K562 (cell line): ENCODE measurements around the gene KHDC1. TPM values are rescaled to one million over a fixed set of nuclear protein-coding genes. Genes with fewer than 3 reads are reported as not detected.

Experiments used
- ATAC-seq: fragments of 200-7000 bp; cut with Tn5 transposase; 3 replicates; pipeline ENCODE4 v1.9.1; 2020; ENCODE audit warnings: moderate library complexity
- BruUV-seq: library from RNA; stranded (reverse); fragments of 400-500 nt; replicated peaks from 2 replicates; lab custom pipeline; 2021; lab: Mats Ljungman, UMichigan
- CTCF ChIA-PET: fragments of 300-600 bp; formaldehyde crosslinking; extraction: SDS; loops from one replicate; lab custom pipeline; 2021; ENCODE audit warnings: low intra/inter-chr PET ratio; lab: Yijun Ruan, JAX
- POLR2A ChIA-PET: fragments of 300-600, 350-650 bp; sonication (Branson Sonifier 250); formaldehyde crosslinking; extraction: SDS; loops from one replicate; lab custom pipeline; 2021; ENCODE audit warnings: antibody characterized with exemption, inconsistent platforms; lab: Yijun Ruan, JAX
- DNase-seq, 4 experiments: peaks; one replicate each; pipeline versions ENCODE4 v3.0.0 to v3.0.0-alpha.2; 2011 to 2018; ENCODE audit warnings: low spot score in 3 of 4, mixed read lengths in 3 of 4; ENCODE audit errors: extremely low read depth in 1 of 4
- FAIRE-seq: peaks from 2 replicates; lab custom pipeline; 2011; peaks lifted over from hg19 to GRCh38; lab: Jason Lieb, UNC
- H2AFZ ChIP-seq: 2 replicates; pipeline ENCODE4 v1.6.0; 2011; ENCODE audit warnings: low read depth, low read length, control low read depth, inconsistent platforms
- H3K27ac ChIP-seq: fragments of 200-600 bp; 3 replicates; pipeline ENCODE4 v1.8.0; 2011; ENCODE audit warnings: low read depth, mild to moderate bottlenecking, control low read depth, inconsistent platforms, low read length, moderate library complexity, mixed read lengths; ENCODE audit errors: extremely low read depth
- H3K27me3 ChIP-seq, 2 experiments: fragments of 300-600 bp in 1 of 2; 2 replicates in 1 of 2; 3 replicates in 1 of 2; pipeline versions ENCODE4 v1.6.0 to v1.8.0; 2011; ENCODE audit warnings: inconsistent platforms in 2 of 2, low read length in 2 of 2, mild to moderate bottlenecking in 1 of 2, mixed read lengths in 1 of 2, moderate library complexity in 1 of 2; ENCODE audit not compliant: control insufficient read depth in 2 of 2, insufficient read depth in 2 of 2
- H3K36me3 ChIP-seq: fragments of 300-600 bp; 3 replicates; pipeline ENCODE4 v1.8.0; 2011; ENCODE audit warnings: mild to moderate bottlenecking, low read length, inconsistent platforms; ENCODE audit not compliant: control insufficient read depth, insufficient read depth
- H3K4me1 ChIP-seq, 2 experiments: fragments of 200-600 bp in 1 of 2; replicated peaks in 1 of 2; 2 replicates in 1 of 2; 3 replicates in 1 of 2; pipeline versions ENCODE4 v1.5.1 to v1.8.0; 2011; ENCODE audit warnings: inconsistent platforms in 2 of 2, low read length in 2 of 2, mild to moderate bottlenecking in 1 of 2, mixed read lengths in 1 of 2, moderate library complexity in 1 of 2; ENCODE audit not compliant: control insufficient read depth in 2 of 2, insufficient read depth in 2 of 2
- H3K4me2 ChIP-seq: 2 replicates; pipeline ENCODE4 v1.6.1; 2011; ENCODE audit warnings: low read length, control low read depth, inconsistent platforms, mixed read lengths; ENCODE audit not compliant: insufficient read depth
- H3K4me3 ChIP-seq: fragments of 200-600 bp; sonication (generic), shearing (Covaris generic); 2 replicates; pipeline ENCODE4 v1.5.1; 2016; ENCODE audit warnings: control low read depth, inconsistent platforms
- H3K79me2 ChIP-seq: fragments of 200-600 bp; 3 replicates; pipeline ENCODE4 v1.8.0; 2011; ENCODE audit warnings: low read length, inconsistent platforms; ENCODE audit not compliant: control insufficient read depth, insufficient read depth
- H3K9ac ChIP-seq, 2 experiments: 2 replicates each; pipeline versions ENCODE4 v1.6.0 to v1.6.1; 2011; ENCODE audit warnings: low read depth in 2 of 2, low read length in 2 of 2, control low read depth in 1 of 2, inconsistent platforms in 1 of 2, mild to moderate bottlenecking in 1 of 2, mixed read lengths in 1 of 2; ENCODE audit not compliant: insufficient read depth in 1 of 2
- H3K9me1 ChIP-seq: one replicate; pipeline ENCODE4 v1.6.0; 2011; ENCODE audit warnings: inconsistent platforms, mild to moderate bottlenecking, low read length, moderate library complexity; ENCODE audit not compliant: control insufficient read depth, insufficient read depth
- H3K9me3 ChIP-seq: replicated peaks from 2 replicates; pipeline ENCODE4 v1.5.1; 2011; ENCODE audit warnings: low read depth, low read length, inconsistent platforms; ENCODE audit not compliant: control insufficient read depth, insufficient read depth
- H4K20me1 ChIP-seq: replicated peaks from 2 replicates; pipeline ENCODE4 v1.6.1; 2011; ENCODE audit warnings: low read length, inconsistent platforms, mixed read lengths; ENCODE audit not compliant: control insufficient read depth, insufficient read depth
- CHD1 ChIP-seq: fragments of 200-600 bp; sonication (generic); IDR thresholded peaks from one replicate; pipeline ENCODE4 v1.6.1; 2012; ENCODE audit warnings: mild to moderate bottlenecking, moderate library complexity, low read length, inconsistent platforms
- HMGXB4 ChIP-seq: sonication (generic); formaldehyde crosslinking; IDR thresholded peaks from 2 replicates; pipeline ENCODE4 v1.8.1; 2023; ENCODE audit warnings: mild to moderate bottlenecking, missing genetic modification reagents
- NR2C2 ChIP-seq, 2 experiments: fragments of 200-800 bp in 1 of 2; sonication (Bioruptor generic) in 1 of 2; sonication (generic) in 1 of 2; formaldehyde crosslinking in 1 of 2; IDR thresholded peaks; 2 replicates each; pipeline versions ENCODE4 v1.6.1 to v1.8.0; 2016 to 2022; ENCODE audit warnings: mild to moderate bottlenecking in 1 of 2, missing compliant biosample characterization in 1 of 2, missing genetic modification characterization in 1 of 2, missing genetic modification reagents in 1 of 2
- PCBP1 ChIP-seq: fragments of 200-400 bp; formaldehyde crosslinking; IDR thresholded peaks from 2 replicates; pipeline ENCODE4 v1.6.1; 2018; ENCODE audit warnings: mild to moderate bottlenecking, low read depth, low read length; ENCODE audit not compliant: poor library complexity, severe bottlenecking
- RNF2 ChIP-seq: sonication (generic); IDR thresholded peaks from 2 replicates; pipeline ENCODE4 v1.6.1; 2016
- SREBF2 ChIP-seq: sonication (generic); formaldehyde crosslinking; IDR thresholded peaks from 2 replicates; pipeline ENCODE4 v1.4.0; 2020; ENCODE audit warnings: mild to moderate bottlenecking, missing genetic modification reagents
- STAT5A ChIP-seq: IDR thresholded peaks from 2 replicates; pipeline ENCODE4 v1.6.1; 2012; ENCODE audit warnings: low read length, inconsistent platforms, borderline replicate concordance
- XRCC4 ChIP-seq: IDR thresholded peaks from one replicate; pipeline ENCODE4 v1.6.1; 2011; ENCODE audit not compliant: insufficient read depth, insufficient read length; ENCODE audit errors: extremely low read depth
- ZBTB33 ChIP-seq: sonication (generic); formaldehyde crosslinking; IDR thresholded peaks from 2 replicates; pipeline ENCODE4 v1.8.1; 2023; ENCODE audit warnings: mild to moderate bottlenecking, missing genetic modification reagents
- WGBS: fragments of 100-300 bp; shearing (Covaris generic); methylation state at CpG from one replicate; pipeline ENCODE4 v1.1.6; 2016; ENCODE audit warnings: low coverage, mixed read lengths; ENCODE audit not compliant: insufficient coverage; ENCODE audit errors: missing lambda C conversion rate; 5-methylcytosine and 5-hydroxymethylcytosine counted together
- in situ Hi-C: fragments of 300-500 bp; cut with MboI; formaldehyde crosslinking; loops from 4 replicates; pipeline ENCODE4 v1.15.0; 2018; ENCODE audit warnings: inconsistent platforms, mixed read lengths
- intact Hi-C: fragments of 100-400 bp; cut with micrococcal nuclease; formaldehyde crosslinking; loops from 2 replicates; pipeline ENCODE4 v1.14.2; 2022
- polyA plus RNA-seq, 8 experiments: library from polyadenylated mRNA; depleted of rRNA in 4 of 8; stranded (reverse) in 5 of 8; unstranded in 3 of 8; fragments of >200 nt; fragmentation: Nextera tagmentation in 2 of 8; fragmentation: Illumina TruSeq in 1 of 8; extraction: Ambion mirVana in 2 of 8; extraction: Trizol in 1 of 8; gene quantifications; 2 replicates each; pipeline versions ENCODE4 v1.2.1 to v1.2.3, GENCODE V29; 2011 to 2014; ENCODE audit warnings: inconsistent platforms in 1 of 8, missing spikeins in 1 of 8
- total RNA-seq, 7 experiments: library from RNA; depleted of rRNA in 6 of 7; stranded (reverse); fragments of >200 nt in 6 of 7; fragmentation: Illumina TruSeq in 2 of 7; extraction: Trizol in 2 of 7; gene quantifications; 2 replicates each; pipeline versions ENCODE4 v1.2.1 to v1.2.3, GENCODE V29; 2011 to 2021; ENCODE audit warnings: low replicate concordance in 1 of 7
- TF ChIP-seq, protein P1 (sequence below), 2 experiments: fragments of 450-650 bp in 1 of 2; sonication (generic) in 1 of 2; formaldehyde crosslinking in 1 of 2; IDR thresholded peaks in 1 of 2; conservative IDR thresholded peaks in 1 of 2; 2 replicates each; pipeline versions ENCODE4 v1.6.1 to v1.8.1; 2016 to 2023; ENCODE audit warnings: mild to moderate bottlenecking in 2 of 2, moderate library complexity in 2 of 2, inconsistent platforms in 1 of 2, missing genetic modification reagents in 1 of 2
- TF ChIP-seq, protein P2 (sequence below): fragments of 450-650 bp; IDR thresholded peaks from 2 replicates; pipeline ENCODE4 v1.6.1; 2016; ENCODE audit warnings: missing biosample characterization, missing genetic modification characterization

KHDC1 gene
- total and polyA plus RNA-seq, 9 of the 15 experiments (the other 6 are each of a cell fraction or from before 2014, with no cell fraction given) = 2.5 to 19.5 (median 8.0) TPM

GRCh38 chr6:73302339-73302738 lies 39.3 kb upstream of the KHDC1 start:
- Histone ChIP-seq H3K9me1 (no peaks in the 10 kb centered on the region), H3K9me3 (no peaks in the 10 kb centered on the region), H3K4me2 (no peak overlapping the region), H4K20me1 (no peaks in the 10 kb centered on the region), H3K36me3 (peaks cover 34% of the 10 kb centered on the region; the same call in 2 of the 3 replicates), H3K9ac (no peak overlapping the region), H3K27ac (no peak overlapping the region), H2AFZ (no peak overlapping the region), H3K4me3 (no peak overlapping the region), H3K79me2 (peaks cover 16% of the 10 kb centered on the region; the same call in 2 of the 3 replicates), H3K27me3 (no peaks in the 10 kb centered on the region), H3K4me1 (peaks cover 0 to 4% of the 10 kb centered on the region in 2 experiments; a peak in 2 of 5 replicates)
- no peak for TF ChIP-seq STAT5A
- TF ChIP-seq, protein P1, sequence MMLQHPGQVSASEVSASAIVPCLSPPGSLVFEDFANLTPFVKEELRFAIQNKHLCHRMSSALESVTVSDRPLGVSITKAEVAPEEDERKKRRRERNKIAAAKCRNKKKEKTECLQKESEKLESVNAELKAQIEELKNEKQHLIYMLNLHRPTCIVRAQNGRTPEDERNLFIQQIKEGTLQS (IDR thresholded peaks at IDR 0.05) = no peak
- TF ChIP-seq, protein P1 (CRISPR knock-in tag; conservative IDR thresholded peaks at IDR 0.05) = no peak
- no peak for TF ChIP-seq ZBTB33 (CRISPR knock-in tag)
- TF ChIP-seq CHD1 = no peak
- TF ChIP-seq PCBP1 = no peak
- no peak for TF ChIP-seq XRCC4
- TF ChIP-seq, protein P2, sequence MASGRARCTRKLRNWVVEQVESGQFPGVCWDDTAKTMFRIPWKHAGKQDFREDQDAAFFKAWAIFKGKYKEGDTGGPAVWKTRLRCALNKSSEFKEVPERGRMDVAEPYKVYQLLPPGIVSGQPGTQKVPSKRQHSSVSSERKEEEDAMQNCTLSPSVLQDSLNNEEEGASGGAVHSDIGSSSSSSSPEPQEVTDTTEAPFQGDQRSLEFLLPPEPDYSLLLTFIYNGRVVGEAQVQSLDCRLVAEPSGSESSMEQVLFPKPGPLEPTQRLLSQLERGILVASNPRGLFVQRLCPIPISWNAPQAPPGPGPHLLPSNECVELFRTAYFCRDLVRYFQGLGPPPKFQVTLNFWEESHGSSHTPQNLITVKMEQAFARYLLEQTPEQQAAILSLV (tag) = no peak
- TF ChIP-seq SREBF2 = no peak
- TF ChIP-seq HMGXB4 (CRISPR knock-in tag) = no peak
- TF ChIP-seq NR2C2 (CRISPR knock-in tag; IDR thresholded peaks at IDR 0.05) = no peak
- TF ChIP-seq NR2C2 (tag; IDR thresholded peaks at IDR 0.05) = no peak
- no peak for TF ChIP-seq RNF2
- DNase-seq = no peak
- ChIA-PET POLR2A (no interaction called here), CTCF (no interaction called here)
- 98% methylated on average over 2 of the region's 2 CpGs for WGBS
- no peak for FAIRE-seq
- in situ Hi-C loops = no loop called here
- ATAC-seq = no peak
- no TSS peak for BruUV-seq
- intact Hi-C loops = no loop called here
